Transverse colon (tissue), 4 donors: ENCODE data around the gene EFCAB14. TPM values are rescaled to one million over a fixed set of nuclear protein-coding genes. Genes with fewer than 3 reads are reported as not detected.

Experiments
- DNase-seq: peaks from one replicate; pipeline ENCODE4 v3.0.0-alpha.2; 2019
- H3K27ac ChIP-seq, 4 donors: fragments of 200-600 bp; sonication (generic); 2 replicates each; pipeline ENCODE4 v1.5.1; 2016 to 2018; ENCODE audit warnings: inconsistent platforms in 4 of 4
- H3K27me3 ChIP-seq: fragments of 200-600 bp; sonication (generic); 2 replicates; pipeline ENCODE4 v1.5.1; 2017; ENCODE audit warnings: inconsistent platforms
- H3K36me3 ChIP-seq, 4 donors: fragments of 200-600 bp; sonication (generic); 2 replicates each; pipeline ENCODE4 v1.5.1; 2017 to 2019; ENCODE audit warnings: inconsistent platforms in 4 of 4
- H3K4me1 ChIP-seq, 4 donors: fragments of 200-600 bp; sonication (generic); 2 replicates each; pipeline ENCODE4 v1.5.1; 2017 to 2020; ENCODE audit warnings: inconsistent platforms in 4 of 4
- H3K4me3 ChIP-seq, 4 donors: fragments of 200-600 bp; sonication (generic); 1 replicate in 1 of 4; 2 replicates in 3 of 4; pipeline versions ENCODE4 v1.5.1 to v1.6.1; 2017 to 2019; ENCODE audit warnings: inconsistent platforms in 4 of 4
- H3K9me3 ChIP-seq, 2 donors: fragments of 200-600 bp; sonication (generic); 2 replicates each; pipeline ENCODE4 v1.5.1; 2017 to 2019; ENCODE audit warnings: inconsistent platforms in 2 of 2
- CTCF ChIP-seq, 5 experiments: fragments of 200-600 bp in 3 of 5; fragments of 450-650 bp in 2 of 5; sonication (generic) in 3 of 5; IDR thresholded peaks; 1 replicate in 2 of 5; 2 replicates in 3 of 5; pipeline ENCODE4 v1.5.1; 2016 to 2017; ENCODE audit warnings: antibody characterized with exemption in 5 of 5, inconsistent platforms in 3 of 5, mild to moderate bottlenecking in 2 of 5, moderate library complexity in 1 of 5
- EP300 ChIP-seq: sonication (generic); formaldehyde crosslinking; IDR thresholded peaks from one replicate; pipeline ENCODE4 v1.6.1; 2017; ENCODE audit warnings: antibody characterized with exemption, low read depth
- POLR2A ChIP-seq: fragments of 450-650 bp; IDR thresholded peaks from one replicate; pipeline ENCODE4 v1.6.1; 2016; ENCODE audit warnings: antibody characterized with exemption, mild to moderate bottlenecking, moderate library complexity
- POLR2AphosphoS5 ChIP-seq, 3 donors: sonication (generic); formaldehyde crosslinking; IDR thresholded peaks; one replicate each; pipeline ENCODE4 v1.6.1; 2016; ENCODE audit warnings: antibody characterized with exemption in 3 of 3
- WGBS, 2 donors: methylation state at CpG; one replicate each; pipeline ENCODE4 v1.1.5; 2018; ENCODE audit warnings: low coverage in 1 of 2; 5-methylcytosine and 5-hydroxymethylcytosine counted together
- in situ Hi-C, 4 donors: fragments of 200-750 bp; cut with MboI; loops; one replicate each; pipeline versions ENCODE4 v1.15.0 to v1.15.1; 2017; ENCODE audit warnings: low sequenced_read_pairs in 3 of 4, low pct_ligation_motif_present in 1 of 4, low pct_unique_long_range_greater_than_20kb in 1 of 4
- intact Hi-C: fragments of 100-400 bp; cut with DNase I; formaldehyde crosslinking; loops from one replicate; pipeline ENCODE4 v1.15.1; 2023; ENCODE audit warnings: low total_unique reads
- total RNA-seq, 4 donors: library from RNA; depleted of rRNA; stranded (reverse); fragments of >200 nt; gene quantifications; one replicate each; pipeline ENCODE4 v1.1.0, GENCODE V29; 2016

Gene EFCAB14
- total RNA-seq, 4 donors from 2014 or later, result 48.2 to 119 (median 85.4) TPM

- peaks cover 0 to 22% (median 9%) of the 10 kb centered on the region in 4 donors for H3K36me3 ChIP-seq
- no peak overlapping the region for H3K27ac ChIP-seq
- H3K4me1 ChIP-seq, result no peaks in the 10 kb centered on the region
- 83 to 88% methylated on average over 1 to 2 of the region's 2 CpGs for WGBS, 2 donors
- no peak for DNase-seq
- no peaks in the 10 kb centered on the region for H3K9me3 ChIP-seq
- no peaks in the 10 kb centered on the region for H3K27me3 ChIP-seq
- H3K4me3 ChIP-seq, result no peak overlapping the region
- no peak for TF ChIP-seq POLR2AphosphoS5 (IDR thresholded peaks at IDR 0.05)
- TF ChIP-seq CTCF (IDR thresholded peaks at IDR 0.05), result no peak
- TF ChIP-seq POLR2A, result no peak
- no peak for TF ChIP-seq EP300
- in situ Hi-C loops (no loop called here), intact Hi-C loops (no loop called here)
These were observed 88.2 kb downstream of the EFCAB14 start for GRCh38 chr1:46630719-46631118.

Other genes with a start within 250 kb of the EFCAB14 start
- not detected for gene DMBX1, start 229.3 kb downstream of the EFCAB14 start, total RNA-seq
- gene KNCN, start 167.5 kb downstream of the EFCAB14 start, total RNA-seq, result not detected
- gene MKNK1, start 114.8 kb downstream of the EFCAB14 start, total RNA-seq, result 10 to 100 TPM; 59.5 to 80.5 (median 62.3) TPM
- 10 to 100 TPM; 12.9 to 20.6 (median 14.8) TPM for gene MOB3C, start 102.3 kb downstream of the EFCAB14 start, total RNA-seq
- 10 to 100 TPM; 20.6 to 91.5 (median 71.4) TPM for gene ATPAF1, start 50.8 kb downstream of the EFCAB14 start, total RNA-seq
- gene TEX38, start 47.3 kb downstream of the EFCAB14 start, total RNA-seq, result not detected
- gene CYP4B1, start 79.9 kb upstream of the EFCAB14 start, total RNA-seq, result 10 to 100 TPM in 3 of 4 donors, 1 to 10 TPM in 1; 2.4 to 77.8 (median 25.2) TPM
- not detected for gene CYP4A11, start 222.4 kb upstream of the EFCAB14 start, total RNA-seq